DMS 273 treated with DMSO at 0.1 percent for 48 hours (cell line): Measurements from ENCODE around the gene UPK1A.
"Not testable (repeated sequence)": the region's sequence is repeated elsewhere in the genome, so short reads cannot be mapped to it uniquely, and the experiment has no call there.

ENCODE experiments used
- DNase-seq: peaks from one replicate; lab custom pipeline; 2025; lab: John Stamatoyannopoulos, UW

Gene UPK1A

GRCh38 chr19:35718345-35719041, 52.2 kb downstream of the UPK1A start:
- DNase-seq = no peak

GRCh38 chr19:35719402-35720162, 53.3 kb downstream of the UPK1A start:
- no peak for DNase-seq

- DNase-seq = no peak
These were observed 53.8 kb downstream of the UPK1A start for GRCh38 chr19:35720163-35720524.

GRCh38 chr19:35720648-35721047, 54.3 kb downstream of the UPK1A start:
- DNase-seq = no peak

GRCh38 chr19:35721374-35721773, 55.1 kb downstream of the UPK1A start:
- DNase-seq = no peak

- DNase-seq = no peak
These were observed 56.1 kb downstream of the UPK1A start for GRCh38 chr19:35722461-35722860.

- no peak for DNase-seq
These were observed 56.6 kb downstream of the UPK1A start for GRCh38 chr19:35722897-35723296.

GRCh38 chr19:35723671-35724070, 57.4 kb downstream of the UPK1A start:
- DNase-seq = no peak

GRCh38 chr19:35724132-35724531, 57.8 kb downstream of the UPK1A start:
- not testable (repeated sequence) for DNase-seq

GRCh38 chr19:35724560-35724959, 58.2 kb downstream of the UPK1A start:
- DNase-seq = no peak

- no peak for DNase-seq
These were observed 59.0 kb downstream of the UPK1A start for GRCh38 chr19:35725216-35725861.

GRCh38 chr19:35727053-35727955, 61.0 kb downstream of the UPK1A start:
- DNase-seq = no peak
